ENCODE measurements around the gene RTN4R. TPM values are rescaled to one million over a fixed set of nuclear protein-coding genes. Genes with fewer than 3 reads are reported as not detected.

Gene RTN4R
- total RNA-seq, 2 experiments from 2014 or later: 0.36 to 0.50 TPM

DNA sequence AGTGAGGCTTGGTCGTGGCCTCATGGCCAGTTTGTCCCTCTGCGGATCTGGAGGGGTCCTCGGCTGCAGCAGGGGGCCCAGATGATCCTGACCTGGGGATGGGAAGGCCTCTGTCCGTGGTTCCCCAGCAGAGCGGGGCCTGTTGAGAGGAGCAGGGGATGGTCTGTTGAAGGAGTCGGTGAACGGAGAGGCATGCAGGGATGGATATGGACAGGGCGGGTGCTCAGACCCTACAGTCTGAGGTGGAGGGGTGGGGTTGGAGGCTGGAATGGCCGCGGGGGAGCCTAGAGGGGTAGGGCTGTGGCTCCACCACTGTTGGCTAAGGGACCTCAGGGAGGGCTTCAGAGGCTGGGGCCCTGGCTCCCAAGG is 33.8 kb downstream of the RTN4R start:
- H3K36me3 Mint-ChIP-seq (ENCODE audit: low read depth): no peaks in the 10 kb centered on the region
- H3K27ac Mint-ChIP-seq: no peak overlapping the region
- POLR2A ChIA-PET: no interaction called here
- peaks cover 33% of the 10 kb centered on the region for H3K4me1 ChIP-seq (ENCODE audit: insufficient read depth, low read length)
- H3K27ac ChIP-seq (ENCODE audit: low read depth in 1 of 2, low read length in 2 of 2): no peak overlapping the region
- DNase-seq (no peak), ATAC-seq (ENCODE audit: poor library complexity) (no peak)
- TF ChIP-seq CTCF (IDR thresholded peaks at IDR 0.05): no peak
- no peaks in the 10 kb centered on the region for H3K9me3 Mint-ChIP-seq
- intact Hi-C loops (cut with DNase I, micrococcal nuclease): no loop called here
- H3K4me1 Mint-ChIP-seq (ENCODE audit: low read depth): peaks cover 9% of the 10 kb centered on the region
- no peaks in the 10 kb centered on the region for H3K9me3 ChIP-seq (ENCODE audit: control insufficient read depth in 1 of 2, insufficient read depth in 1 of 2, low read length in 2 of 2)
- no peak overlapping the region for H3K4me3 ChIP-seq (ENCODE audit: low read length)
- no peaks in the 10 kb centered on the region for H3K27me3 ChIP-seq (ENCODE audit: control insufficient read depth in 1 of 2, insufficient read depth in 2 of 2, low read length in 2 of 2)
- no peak overlapping the region for H3K4me3 Mint-ChIP-seq
- no peaks in the 10 kb centered on the region for H3K27me3 Mint-ChIP-seq
- no peaks in the 10 kb centered on the region for H3K36me3 ChIP-seq (ENCODE audit: insufficient read depth, low read length)
- CTCF ChIA-PET: no interaction called here

- Mint-ChIP-seq H3K27me3 (no peaks in the 10 kb centered on the region), H3K4me1 (ENCODE audit: low read depth) (peaks cover 9% of the 10 kb centered on the region), H3K36me3 (ENCODE audit: low read depth) (no peaks in the 10 kb centered on the region), H3K27ac (no peak overlapping the region), H3K4me3 (no peak overlapping the region), H3K9me3 (no peaks in the 10 kb centered on the region)
- ATAC-seq (ENCODE audit: poor library complexity): no peak
- Histone ChIP-seq H3K9me3 (ENCODE audit: control insufficient read depth in 1 of 2, insufficient read depth in 1 of 2, low read length in 2 of 2) (no peaks in the 10 kb centered on the region), H3K36me3 (ENCODE audit: insufficient read depth, low read length) (no peaks in the 10 kb centered on the region), H3K4me1 (ENCODE audit: insufficient read depth, low read length) (peaks cover 26% of the 10 kb centered on the region), H3K27ac (ENCODE audit: low read depth in 1 of 2, low read length in 2 of 2) (no peak overlapping the region), H3K27me3 (ENCODE audit: control insufficient read depth in 1 of 2, insufficient read depth in 2 of 2, low read length in 2 of 2) (no peaks in the 10 kb centered on the region), H3K4me3 (ENCODE audit: low read length) (no peak overlapping the region)
- no peak for TF ChIP-seq CTCF (IDR thresholded peaks at IDR 0.05)
- no peak for DNase-seq
- ChIA-PET CTCF (no interaction called here), POLR2A (no interaction called here)
- intact Hi-C loops (cut with DNase I, micrococcal nuclease): no loop called here
Measured at GRCh38 chr22:20233351-20234313, 34.5 kb downstream of the RTN4R start.

DNA sequence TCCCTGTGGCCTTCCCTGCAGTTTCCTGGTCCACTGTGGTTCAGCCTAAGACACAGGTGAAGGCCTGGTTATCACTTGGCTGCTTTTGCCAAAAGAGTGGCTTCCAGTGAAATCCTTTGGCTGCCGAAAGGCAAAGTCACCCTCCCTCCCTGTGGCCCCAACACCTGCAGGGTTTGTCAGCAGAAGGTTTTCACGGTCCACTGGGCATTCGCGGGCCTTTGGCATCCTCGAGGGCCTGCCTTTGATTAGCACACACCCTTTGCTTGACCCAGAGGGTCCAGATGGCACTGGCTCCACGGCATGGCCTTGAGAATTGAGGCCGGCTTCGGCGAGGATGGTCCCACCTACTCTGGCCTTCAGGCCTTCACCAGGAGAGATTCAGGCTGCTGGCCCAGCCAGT is 35.3 kb downstream of the RTN4R start:
- no peak overlapping the region for H3K4me3 Mint-ChIP-seq
- no peaks in the 10 kb centered on the region for H3K27me3 Mint-ChIP-seq
- H3K27me3 ChIP-seq (ENCODE audit: control insufficient read depth in 1 of 2, insufficient read depth in 2 of 2, low read length in 2 of 2): no peaks in the 10 kb centered on the region
- peaks cover 2% of the 10 kb centered on the region for H3K4me1 Mint-ChIP-seq (ENCODE audit: low read depth)
- DNase-seq (no peak), ATAC-seq (ENCODE audit: poor library complexity) (no peak)
- TF ChIP-seq CTCF (IDR thresholded peaks at IDR 0.05): no peak
- H3K36me3 Mint-ChIP-seq (ENCODE audit: low read depth): no peaks in the 10 kb centered on the region
- peaks cover 18% of the 10 kb centered on the region for H3K4me1 ChIP-seq (ENCODE audit: insufficient read depth, low read length)
- H3K27ac Mint-ChIP-seq: no peak overlapping the region
- H3K27ac ChIP-seq (ENCODE audit: low read depth in 1 of 2, low read length in 2 of 2): no peak overlapping the region
- H3K4me3 ChIP-seq (ENCODE audit: low read length): no peak overlapping the region
- H3K36me3 ChIP-seq (ENCODE audit: insufficient read depth, low read length): no peaks in the 10 kb centered on the region
- CTCF ChIA-PET: no interaction called here
- POLR2A ChIA-PET: no interaction called here
- no peaks in the 10 kb centered on the region for H3K9me3 Mint-ChIP-seq
- intact Hi-C loops (cut with DNase I, micrococcal nuclease): no loop called here
- H3K9me3 ChIP-seq (ENCODE audit: control insufficient read depth in 1 of 2, insufficient read depth in 1 of 2, low read length in 2 of 2): no peaks in the 10 kb centered on the region
